UCSD-AML1 (cell line): Measurements from ENCODE around the gene ROBO2.
"Not testable (repeated sequence)": the region's sequence is repeated elsewhere in the genome, so short reads cannot be mapped to it uniquely, and the experiment has no call there.

Experiments used
- DNase-seq: peaks from one replicate; lab custom pipeline; 2025; ENCODE audit not compliant: unreplicated experiment; lab: John Stamatoyannopoulos, UW

Gene ROBO2

DNA sequence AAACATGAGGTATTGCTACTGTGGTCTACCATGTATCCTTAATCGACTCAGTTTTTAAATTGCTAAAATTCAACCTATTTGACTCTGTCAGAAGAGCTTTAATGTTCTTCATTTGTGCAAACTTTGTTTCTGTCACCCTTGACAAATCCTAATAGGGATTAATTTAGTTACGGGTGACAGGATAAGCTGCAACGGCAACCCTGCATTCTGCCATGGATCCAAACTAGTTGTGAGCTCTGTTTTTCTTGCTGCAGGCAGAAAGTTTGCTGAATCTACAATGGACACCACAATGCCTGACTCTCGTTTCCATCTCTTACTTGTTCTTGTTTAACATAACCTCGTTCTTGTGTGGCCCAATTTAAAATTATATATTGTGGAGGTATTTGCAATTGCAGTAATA is 352.3 kb downstream of the ROBO2 start:
- no peak for DNase-seq

DNA sequence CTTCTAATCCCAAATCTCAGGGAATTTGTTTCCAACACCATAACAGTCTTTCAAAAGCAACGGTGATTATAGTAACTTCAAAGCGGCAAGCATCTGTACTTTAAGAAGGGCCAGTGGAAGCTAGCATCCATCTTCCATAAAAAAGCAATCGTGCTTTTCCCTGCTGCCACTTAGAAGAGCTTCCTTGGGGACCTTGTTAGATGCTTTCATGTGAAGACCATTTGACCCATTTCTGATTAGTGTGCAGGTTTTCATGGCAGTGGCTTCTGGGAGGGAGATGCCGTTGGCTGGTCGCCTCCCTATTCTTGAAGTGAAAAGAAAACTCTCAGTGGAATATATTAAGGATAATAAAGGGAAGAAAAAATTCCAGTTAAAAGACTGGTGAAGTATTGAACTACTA is 354.1 kb downstream of the ROBO2 start:
- no peak for DNase-seq

DNA sequence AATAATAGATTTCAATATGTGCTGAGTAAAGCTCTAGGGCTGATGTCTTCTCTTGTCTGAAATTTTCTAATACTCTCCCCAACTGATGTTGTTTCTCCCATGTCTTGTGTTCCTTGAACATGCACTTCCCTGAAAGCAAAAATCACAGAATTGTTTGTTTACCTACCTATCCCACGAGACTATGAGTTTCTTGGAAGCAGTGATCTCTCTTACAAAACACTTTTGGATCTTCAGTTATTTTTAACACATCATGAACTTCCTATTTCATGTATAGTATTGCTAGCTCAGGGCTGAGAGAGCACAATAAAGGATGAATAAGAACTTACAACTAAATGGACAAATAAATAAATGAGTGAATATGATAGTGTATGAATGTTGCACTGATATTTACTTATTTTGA is 365.0 kb downstream of the ROBO2 start:
- no peak for DNase-seq

DNA sequence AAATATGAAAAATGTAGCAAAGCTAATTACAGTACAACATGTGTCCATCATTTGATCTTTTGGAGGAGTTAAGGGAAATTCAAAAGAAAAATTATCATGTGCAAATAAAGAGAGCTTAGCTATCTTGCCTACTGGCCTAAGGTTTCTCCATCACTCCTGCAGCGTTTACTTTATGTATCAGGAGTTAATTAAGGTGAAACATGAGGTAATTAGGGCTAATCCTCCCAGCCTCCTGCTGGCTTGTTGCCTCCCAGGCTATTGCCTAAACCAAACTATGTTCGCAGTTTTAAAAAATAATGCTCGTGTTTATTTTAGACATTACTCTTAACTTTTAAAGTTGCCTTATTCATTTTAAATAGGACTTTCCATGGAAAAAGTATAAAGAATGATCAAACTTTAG is 367.5 kb downstream of the ROBO2 start:
- no peak for DNase-seq

DNA sequence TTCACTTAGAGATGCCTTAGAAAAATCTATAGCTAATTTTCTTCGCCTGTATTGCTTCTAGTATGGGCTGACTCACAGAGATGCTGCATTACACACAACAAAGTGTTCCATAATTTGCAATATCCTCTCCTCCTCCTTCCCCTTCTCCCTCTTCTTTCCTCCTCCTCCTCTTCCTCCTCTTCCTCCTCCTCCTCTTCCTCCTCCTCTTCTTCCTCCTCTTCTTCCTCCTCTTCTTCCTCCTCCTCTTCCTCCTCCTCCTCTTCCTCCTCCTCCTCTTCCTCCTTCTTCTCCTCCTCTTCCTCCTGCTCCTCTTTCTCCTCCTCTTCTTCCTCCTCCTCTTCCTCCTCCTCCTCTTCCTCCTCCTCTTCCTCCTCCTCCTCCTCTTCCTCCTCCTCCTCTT is 370.4 kb downstream of the ROBO2 start:
- DNase-seq = not testable (repeated sequence)

DNA sequence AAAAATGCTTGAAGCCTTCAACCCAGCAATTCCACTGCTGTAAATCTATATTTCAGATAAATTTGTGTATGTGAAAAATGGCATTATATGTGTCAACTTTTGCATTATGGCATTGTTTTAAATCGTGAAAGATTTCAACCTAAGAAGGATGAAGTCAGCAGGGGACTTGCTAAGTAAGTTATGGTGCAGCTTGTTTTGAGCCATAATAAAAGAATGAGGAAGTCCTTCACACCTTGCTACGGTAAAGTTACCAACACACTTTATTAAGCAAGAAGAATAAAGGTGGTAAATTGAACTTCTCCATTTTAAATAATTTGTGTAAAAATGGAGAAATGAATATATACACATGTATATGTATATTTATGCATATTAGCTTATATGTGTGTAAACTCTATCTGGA is 371.4 kb downstream of the ROBO2 start:
- DNase-seq = no peak

DNA sequence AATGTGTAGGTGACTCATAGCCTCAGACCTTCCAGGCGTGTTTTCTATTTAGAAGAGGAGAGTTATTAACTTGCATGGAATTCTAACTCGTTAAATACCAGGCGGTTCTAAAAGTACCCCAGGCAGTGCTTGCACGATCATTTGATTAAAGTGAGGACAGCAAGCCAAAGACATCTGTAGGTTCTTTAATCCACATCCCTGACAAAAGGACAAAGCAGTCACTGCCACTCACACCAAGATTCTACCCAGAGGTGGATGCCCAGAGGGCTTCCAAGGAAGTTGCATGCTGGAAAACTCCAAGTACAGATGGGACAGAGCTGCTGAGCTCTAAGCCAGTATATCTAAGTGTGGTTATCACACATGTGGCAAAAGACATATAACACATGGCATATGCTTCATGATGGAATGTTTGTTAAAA is 372.1 kb downstream of the ROBO2 start:
- DNase-seq = no peak

DNA sequence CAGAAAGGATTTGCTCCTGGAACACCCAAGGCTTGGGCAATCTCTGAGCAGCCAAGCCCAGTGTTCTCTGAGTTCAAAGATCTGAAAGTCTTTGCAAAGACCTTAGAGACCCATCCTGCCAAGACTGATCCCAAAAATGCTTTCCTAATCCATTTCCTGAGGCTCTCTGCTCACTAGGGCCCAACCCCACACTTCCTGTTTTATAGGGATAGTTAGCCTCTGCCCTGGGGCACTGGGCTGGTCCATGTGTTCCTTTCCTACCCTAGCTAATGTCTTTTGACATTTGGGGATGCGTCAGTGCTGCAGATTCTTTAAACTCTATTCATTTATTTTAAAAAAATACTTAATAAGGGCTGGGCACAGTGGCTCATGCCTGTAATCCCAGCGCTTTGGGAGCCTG is 372.7 kb downstream of the ROBO2 start:
- no peak for DNase-seq

DNA sequence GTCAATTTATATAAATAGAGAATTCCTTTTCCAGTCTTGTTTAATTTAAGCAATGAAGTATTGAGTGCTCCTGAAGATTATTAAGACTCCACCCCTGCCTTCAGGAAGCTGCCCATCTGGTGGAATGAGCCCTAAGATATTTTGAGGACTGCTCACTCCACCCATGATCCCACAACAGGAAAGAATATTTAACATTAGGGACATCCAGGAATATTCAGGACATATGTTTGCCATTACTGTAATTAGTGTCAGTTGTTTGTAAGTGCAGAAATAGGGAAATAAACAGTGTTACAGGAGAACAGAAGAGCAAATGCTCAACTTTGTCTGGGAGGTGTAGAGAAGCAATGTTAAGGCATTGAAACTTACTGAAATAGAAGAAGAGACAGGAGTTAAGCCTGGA is 375.0 kb downstream of the ROBO2 start:
- DNase-seq = no peak

DNA sequence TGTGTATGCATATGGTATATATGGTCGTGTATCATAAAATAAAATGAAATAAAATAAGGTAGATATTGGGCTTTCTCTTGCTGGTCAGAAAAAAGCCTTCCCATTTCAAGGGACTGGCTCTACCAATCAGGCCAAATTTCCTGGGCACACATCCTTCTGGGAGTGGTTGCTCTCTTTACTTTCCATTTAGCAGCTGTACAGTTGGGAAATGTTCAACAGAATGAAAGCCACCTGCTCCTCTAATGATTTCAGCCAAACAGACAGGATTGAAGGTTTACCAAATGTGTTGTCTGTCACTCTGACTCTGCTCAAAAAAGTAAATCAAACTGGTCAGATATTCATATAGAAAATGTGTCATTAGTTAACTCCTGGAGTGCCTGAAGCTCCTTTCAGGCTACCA is 380.4 kb downstream of the ROBO2 start:
- no peak for DNase-seq

DNA sequence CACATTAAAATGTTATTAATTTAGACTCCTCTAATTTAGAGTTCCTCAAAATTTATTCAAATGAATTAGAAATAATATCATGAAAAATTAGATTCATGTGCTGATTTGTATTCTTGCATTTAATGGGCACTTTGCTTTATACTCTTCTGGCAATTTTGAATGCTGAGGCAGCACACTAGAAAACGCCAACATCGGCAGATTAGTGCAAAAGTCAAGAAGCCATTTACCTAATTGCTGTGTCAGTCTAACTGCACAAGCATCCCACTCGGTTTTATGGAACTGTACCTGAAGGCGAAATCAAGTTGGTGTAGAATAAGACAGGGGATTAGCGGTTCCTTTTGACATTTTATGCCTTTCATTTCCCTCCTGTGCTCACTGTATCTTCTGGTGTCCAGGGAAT is 382.0 kb downstream of the ROBO2 start:
- DNase-seq = no peak

DNA sequence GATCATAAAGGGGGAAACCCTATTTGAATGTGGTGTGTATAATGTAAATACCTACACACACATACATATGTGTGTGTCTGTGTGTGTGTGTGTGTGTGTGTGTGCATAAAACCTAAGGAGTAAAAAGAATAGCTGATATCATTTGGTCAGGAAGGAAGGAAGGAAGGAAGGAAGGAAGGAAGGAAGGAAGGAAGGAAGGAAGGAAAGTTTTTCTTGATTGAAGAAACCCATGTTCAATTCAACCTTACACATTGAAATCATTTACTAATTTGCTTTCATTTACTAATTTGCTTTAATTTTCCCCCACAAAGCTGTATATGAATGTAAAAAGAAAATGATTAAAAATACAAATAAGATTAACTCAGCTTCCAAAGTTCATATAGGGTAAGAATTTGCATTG is 386.6 kb downstream of the ROBO2 start:
- DNase-seq = no peak

DNA sequence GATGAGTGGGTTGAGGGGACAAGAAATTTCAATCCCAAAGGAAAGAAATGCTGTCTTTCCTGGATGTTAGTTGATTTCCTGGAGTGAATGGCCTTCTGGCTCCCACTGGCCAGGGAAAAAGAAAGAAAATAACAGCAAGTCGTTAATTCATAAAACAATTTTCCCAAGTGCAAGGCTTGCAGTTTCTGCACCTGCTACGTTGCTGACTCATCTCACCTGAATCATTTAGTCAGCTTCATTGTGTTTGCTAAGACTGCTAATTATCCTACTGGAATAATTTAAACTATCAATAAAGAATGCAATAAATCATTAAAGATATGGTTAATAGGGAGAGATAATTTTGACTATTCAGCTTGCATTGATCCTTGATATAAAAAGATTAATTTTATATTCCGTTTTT is 387.6 kb downstream of the ROBO2 start:
- DNase-seq = no peak

DNA sequence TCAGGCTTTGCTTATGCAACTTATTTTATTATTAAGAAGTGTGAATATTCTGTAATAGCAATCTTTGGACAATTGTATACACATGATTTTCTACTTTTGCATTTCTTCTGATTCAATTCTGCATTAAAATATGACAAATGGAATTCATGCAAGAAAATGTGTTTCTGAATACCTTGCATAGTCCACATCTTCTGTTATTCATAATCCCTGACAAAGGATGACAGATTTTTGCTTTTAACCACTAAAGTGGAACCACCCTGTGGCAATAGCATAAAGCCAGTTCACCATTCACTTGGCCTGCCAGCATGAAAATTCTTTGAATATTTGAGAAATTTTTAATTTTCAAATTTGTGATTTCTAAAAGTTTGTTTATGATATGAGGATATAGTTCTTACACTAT is 397.0 kb downstream of the ROBO2 start:
- no peak for DNase-seq

DNA sequence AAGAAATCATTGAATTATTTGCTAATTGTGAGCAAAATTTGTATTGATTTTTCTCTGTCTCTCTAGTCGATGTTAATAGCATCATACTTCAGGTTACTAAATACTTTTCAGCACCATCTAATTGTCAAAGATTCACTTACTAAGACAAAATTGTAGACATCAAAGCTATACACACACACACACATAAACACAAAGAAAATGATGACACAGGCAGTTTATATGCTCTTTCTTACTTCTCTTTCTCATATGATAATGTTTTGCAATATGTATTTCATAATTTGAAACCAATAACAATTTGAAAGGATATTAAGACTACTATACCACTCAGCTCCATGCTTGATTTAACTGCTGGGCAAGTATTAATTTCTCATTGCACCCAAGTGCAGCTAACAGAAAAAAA is 406.2 kb downstream of the ROBO2 start:
- DNase-seq = no peak

DNA sequence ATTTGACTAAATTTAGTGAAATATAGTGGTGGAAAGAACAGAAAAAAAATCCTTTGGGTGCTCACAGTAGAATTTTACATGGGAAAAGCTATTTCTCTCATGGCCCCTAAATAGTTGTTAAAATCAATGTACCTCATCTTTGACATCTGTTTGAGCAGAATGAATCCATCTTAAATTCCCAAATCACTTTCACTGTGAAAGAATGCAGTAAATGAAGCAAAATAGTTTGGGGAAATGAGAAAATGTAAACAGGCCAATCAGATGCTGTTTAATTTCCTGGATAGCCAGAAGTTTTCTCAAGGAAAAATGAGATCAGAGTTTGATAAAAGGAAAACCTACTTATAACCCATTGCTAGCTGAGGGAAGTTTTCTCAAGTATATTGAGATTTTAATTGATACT is 406.9 kb downstream of the ROBO2 start:
- no peak for DNase-seq

DNA sequence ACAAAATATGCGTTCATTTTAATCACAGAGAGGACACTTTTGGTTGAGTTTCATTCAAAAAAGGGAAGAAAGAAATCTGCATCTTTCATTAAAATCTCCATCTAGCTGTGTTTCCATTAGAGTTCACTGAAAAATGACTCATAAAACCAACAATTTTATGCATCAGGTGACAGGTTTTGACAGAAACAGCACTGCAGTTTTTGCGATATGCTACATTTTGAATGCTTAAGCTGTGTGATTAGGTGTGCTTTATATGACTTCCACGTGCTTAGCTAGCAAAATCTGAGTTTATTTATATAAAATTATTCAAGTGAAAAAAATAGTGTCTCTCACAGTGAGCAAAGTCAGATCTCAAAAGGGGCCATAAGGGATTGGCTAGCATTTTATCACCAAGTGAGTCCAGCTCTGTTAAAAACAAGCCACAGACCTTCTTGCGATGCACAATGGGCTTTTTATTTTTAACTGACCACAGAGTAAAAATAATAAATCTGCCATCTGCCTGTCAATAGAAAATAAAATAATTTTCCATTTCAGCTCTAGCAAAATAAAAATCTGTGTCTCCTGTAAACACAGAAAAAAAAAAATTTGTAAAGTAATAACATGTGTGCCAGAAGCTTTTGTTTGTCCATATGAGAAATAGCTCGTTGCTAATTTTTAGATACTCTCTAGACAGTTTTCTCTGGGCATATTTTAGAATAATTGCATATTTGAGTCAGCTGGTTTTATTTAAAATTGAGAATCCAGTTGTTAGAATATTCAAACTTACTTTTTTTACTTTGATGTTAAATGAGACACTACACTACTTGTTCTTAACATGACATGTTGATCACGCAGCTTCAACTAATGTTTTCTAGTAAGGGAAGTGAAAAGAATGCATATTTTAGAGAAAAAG is 409.8 kb downstream of the ROBO2 start:
- no peak for DNase-seq

DNA sequence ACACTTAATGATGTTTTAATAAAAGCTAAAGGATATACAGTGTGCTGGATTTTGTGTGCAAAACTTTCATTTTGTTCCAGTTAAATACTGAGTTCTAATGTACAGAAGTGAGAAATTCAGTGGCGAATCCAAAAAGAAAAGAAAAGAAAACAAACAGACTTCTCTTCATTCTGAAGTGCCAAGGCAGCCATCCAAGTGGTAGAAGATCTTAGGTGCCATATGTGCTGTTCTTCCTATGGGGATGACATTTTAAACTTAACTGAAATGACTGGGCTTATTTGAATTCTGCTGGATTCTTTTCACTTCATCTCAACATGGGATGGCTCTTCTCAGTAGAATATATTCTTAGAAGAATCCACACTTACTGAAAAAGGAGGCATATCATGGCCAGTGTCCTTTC is 416.5 kb downstream of the ROBO2 start:
- DNase-seq = no peak

DNA sequence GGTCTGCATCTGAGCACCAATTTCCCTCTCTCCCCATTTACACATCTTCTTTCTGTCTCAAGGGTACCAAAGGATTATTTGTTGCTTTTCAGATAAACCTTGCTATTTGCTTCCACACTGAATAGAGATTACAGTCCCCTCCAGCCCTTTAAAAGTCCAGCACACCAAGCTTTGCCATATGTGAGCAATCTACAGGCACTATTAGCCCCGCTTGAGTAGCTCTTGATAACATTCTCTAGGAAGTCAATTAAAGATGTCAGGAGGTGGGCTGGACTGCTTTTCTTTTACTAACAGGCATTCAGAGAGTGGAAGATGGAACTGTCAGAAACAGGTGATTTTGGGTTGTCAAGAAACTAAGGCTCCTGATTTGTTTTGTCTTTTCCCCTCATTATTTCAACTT is 417.0 kb downstream of the ROBO2 start:
- DNase-seq = no peak

DNA sequence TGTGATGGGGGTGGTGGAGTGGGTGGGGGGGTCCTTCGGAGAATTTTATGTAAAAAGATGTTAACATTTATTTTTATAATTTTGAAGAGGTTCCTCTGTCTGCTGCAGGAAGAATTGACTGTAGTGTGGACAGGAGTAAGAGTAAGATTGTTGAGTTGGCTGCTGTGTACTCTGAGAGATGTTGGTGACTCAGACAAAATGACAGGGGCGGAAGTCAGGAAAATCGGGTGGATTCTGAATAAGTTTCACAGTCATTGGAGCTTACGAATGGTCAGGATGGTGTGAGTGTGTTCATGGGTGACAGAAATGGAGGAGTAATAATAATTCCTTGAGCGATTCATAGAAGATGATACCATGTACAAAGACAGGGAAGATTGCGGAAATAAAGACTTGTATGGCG is 420.0 kb downstream of the ROBO2 start:
- no peak for DNase-seq

DNA sequence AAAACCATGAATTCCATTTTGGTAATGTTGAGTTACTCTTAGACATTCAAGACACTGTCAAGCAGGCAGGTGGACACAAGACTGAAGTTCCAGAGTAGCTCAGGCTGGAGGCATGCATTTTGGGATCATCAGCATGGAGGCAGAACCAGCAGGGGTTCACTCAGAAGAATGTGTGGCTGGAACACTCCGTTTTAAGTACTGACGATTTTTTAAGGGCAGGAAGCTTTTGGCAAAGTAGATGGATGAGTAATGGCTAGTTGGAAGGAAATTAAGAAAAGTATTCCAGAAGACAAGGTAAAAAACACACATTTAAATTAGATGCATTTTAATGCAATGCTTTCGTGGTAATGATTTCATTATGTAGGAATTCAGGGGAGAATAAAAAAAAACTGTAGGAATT is 420.4 kb downstream of the ROBO2 start:
- no peak for DNase-seq

DNA sequence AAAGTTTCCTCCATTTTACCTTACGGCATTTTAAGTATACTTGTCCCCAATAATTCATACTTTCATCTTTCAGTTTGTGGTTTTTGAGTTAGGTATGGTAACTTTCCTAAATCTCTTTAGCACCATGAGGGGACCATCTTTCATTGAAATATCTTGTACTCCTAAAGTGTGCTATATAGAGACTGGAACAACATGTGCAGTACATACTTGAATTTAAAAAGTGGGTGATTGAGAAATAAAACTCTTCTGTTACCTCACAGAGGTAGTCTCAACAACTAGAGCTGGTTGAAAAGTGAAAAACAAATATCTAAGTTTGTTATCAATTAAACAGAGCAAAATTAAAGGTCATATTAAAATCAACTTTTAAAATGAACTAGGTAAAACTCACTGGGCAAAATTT is 423.1 kb downstream of the ROBO2 start:
- DNase-seq = no peak

DNA sequence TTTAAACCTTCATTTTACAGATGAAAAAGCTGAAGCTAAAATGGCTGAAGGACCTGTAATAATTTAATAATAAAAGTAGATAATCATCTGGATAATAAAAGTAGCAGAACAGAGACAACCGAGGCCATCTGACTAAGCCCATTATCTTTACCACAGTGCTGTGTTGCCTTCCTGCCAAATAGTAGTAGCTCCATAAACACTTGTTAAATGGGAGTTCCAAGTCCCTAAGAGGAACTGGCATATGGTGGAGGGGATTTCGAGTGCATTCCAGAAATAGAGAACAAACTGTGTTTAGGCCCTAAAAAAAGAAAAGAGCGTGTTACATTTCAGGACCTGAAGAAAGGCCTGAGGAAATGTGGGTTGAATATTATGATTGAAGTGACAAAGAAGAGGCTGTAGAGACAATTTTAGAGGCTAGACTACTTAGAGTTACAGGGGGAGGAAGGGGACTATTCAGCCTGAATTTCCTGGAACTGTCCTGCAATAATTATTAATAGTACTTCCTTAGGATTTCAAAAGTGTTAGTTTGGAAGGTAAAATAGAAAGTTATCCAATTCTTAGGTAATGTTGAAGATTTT is 424.3 kb downstream of the ROBO2 start:
- DNase-seq = no peak
